ENCODE results near the gene ABLIM3.

DNA sequence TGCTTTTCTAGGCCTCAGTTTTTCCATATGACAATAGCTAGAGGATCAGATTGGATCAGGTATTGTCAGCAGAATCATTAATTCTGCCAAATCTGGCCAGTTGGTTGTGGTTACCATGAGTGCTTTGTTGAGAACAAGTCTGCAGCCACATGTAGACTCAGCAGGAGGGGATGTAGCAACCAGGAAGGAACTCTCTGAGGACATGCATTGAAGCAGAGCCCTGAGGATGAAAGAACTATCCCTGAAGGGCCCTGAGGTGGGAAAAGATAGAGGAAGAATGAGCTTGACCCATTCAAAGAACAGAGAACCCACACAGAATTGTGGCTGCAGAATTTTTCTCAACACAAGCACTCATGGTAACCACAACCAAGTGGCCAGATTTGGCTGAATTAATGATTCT, 70.3 kb downstream of the ABLIM3 start:
- no peak for TF ChIP-seq TOX (CRISPR knock-in tag; IDR thresholded peaks at IDR 0.05; ENCODE audit: borderline replicate concordance)
- no peak for TF ChIP-seq RARB (CRISPR knock-in tag; IDR thresholded peaks at IDR 0.05)
- TF ChIP-seq ZNF8 (CRISPR knock-in tag; IDR thresholded peaks at IDR 0.05): no peak
- no peak for TF ChIP-seq CSRNP3 (CRISPR knock-in tag; IDR thresholded peaks at IDR 0.05)
- TF ChIP-seq CREB5 (CRISPR knock-in tag; IDR thresholded peaks at IDR 0.05; ENCODE audit: low read depth): no peak
- no peak for TF ChIP-seq PATZ1 (CRISPR knock-in tag; IDR thresholded peaks at IDR 0.05; ENCODE audit: borderline replicate concordance)
- no peak for TF ChIP-seq ZFP30 (CRISPR knock-in tag; IDR thresholded peaks at IDR 0.05)
- TF ChIP-seq ZNF70 (CRISPR knock-in tag; IDR thresholded peaks at IDR 0.05): no peak

Data from SK-N-SH treated with all-trans-retinoic acid at 6 μM for 48 hours (cell line).